ENCODE results near the gene HOXD10.

HOXD10 gene

GRCh38 chr2:176072951-176073904, 43.4 kb upstream of the HOXD10 start:
- peak; percentile 36 for DNase-seq (ENCODE audit: low spot score)
- Histone ChIP-seq H3K4me3 (no peak overlapping the region), H3K27ac (no peak overlapping the region)
- no peak for TF ChIP-seq CTCF (IDR thresholded peaks at IDR 0.05)

- DNase-seq (ENCODE audit: low spot score), result no peak
- Histone ChIP-seq H3K27ac (no peak overlapping the region), H3K4me3 (no peak overlapping the region)
- TF ChIP-seq CTCF (IDR thresholded peaks at IDR 0.05), result no peak
These were observed 41.6 kb upstream of the HOXD10 start for GRCh38 chr2:176074919-176075425.

GRCh38 chr2:176075481-176075880, 41.1 kb upstream of the HOXD10 start:
- TF ChIP-seq CTCF (IDR thresholded peaks at IDR 0.05), result no peak
- H3K27ac ChIP-seq, result no peak overlapping the region
- H3K4me3 ChIP-seq, result no peak overlapping the region
- DNase-seq (ENCODE audit: low spot score), result no peak

- no peak overlapping the region for H3K4me3 ChIP-seq
These were observed 40.5 kb upstream of the HOXD10 start for GRCh38 chr2:176076063-176076462.

GRCh38 chr2:176076796-176077195, 39.8 kb upstream of the HOXD10 start:
- no peak for DNase-seq (ENCODE audit: low spot score)

More at GRCh38 chr2:176076063-176076462, 40.5 kb upstream of the HOXD10 start:
- DNase-seq (ENCODE audit: low spot score), result no peak
- H3K27ac ChIP-seq, result no peak overlapping the region
- no peak for TF ChIP-seq CTCF (IDR thresholded peaks at IDR 0.05)

DNA sequence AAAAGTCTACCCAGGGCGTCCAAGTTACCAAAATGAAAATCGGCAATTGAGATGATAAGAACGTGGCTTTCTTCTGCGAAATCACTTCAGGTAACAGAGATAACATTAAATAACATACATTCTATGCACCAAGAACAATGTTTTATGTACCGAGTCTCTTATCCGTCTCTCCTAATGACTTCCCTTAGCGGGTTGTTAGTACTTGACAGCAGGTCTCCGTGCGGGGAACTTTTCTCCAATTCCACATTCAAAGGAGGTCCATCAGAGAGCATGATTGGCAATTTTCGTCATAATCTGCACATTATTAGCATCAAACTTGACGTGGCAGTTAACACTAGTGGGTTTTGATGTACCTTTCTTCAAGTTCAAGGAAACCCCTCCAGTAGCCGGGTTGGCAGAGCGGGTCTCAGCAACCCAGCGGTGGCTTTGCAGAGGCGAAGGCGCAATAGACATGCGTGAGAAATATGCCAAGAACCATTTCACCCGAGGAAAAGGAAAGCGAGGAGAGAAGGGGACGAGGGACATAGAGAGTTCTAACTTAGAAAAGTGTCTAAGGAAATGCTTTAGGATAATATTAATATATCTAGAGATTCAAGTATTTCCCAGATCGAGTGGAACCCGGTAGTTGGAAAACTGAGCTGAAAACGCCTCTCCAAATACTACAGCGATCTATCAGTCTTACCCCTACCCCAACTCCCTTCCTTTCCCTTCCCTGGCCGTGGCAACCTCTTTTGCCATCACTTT, 37.9 kb upstream of the HOXD10 start:
- H3K4me3 ChIP-seq, result peak overlapping the region; percentile 20
- H3K27ac ChIP-seq, result no peak overlapping the region
- TF ChIP-seq CTCF (IDR thresholded peaks at IDR 0.05), result no peak
- peak; percentile 29 for DNase-seq (ENCODE audit: low spot score)

More at GRCh38 chr2:176076796-176077195, 39.8 kb upstream of the HOXD10 start:
- no peak overlapping the region for H3K27ac ChIP-seq
- H3K4me3 ChIP-seq, result no peak overlapping the region
- TF ChIP-seq CTCF (IDR thresholded peaks at IDR 0.05), result no peak
